ENCODE measurements around the gene CCDC187. TPM values are rescaled to one million over a fixed set of nuclear protein-coding genes. Genes with fewer than 3 reads are reported as not detected.
"Not testable (repeated sequence)": the region's sequence is repeated elsewhere in the genome, so short reads cannot be mapped to it uniquely, and the experiment has no call there.

The CCDC187 gene
- total RNA-seq, 1 experiment from 2014 or later: 0.04 TPM

DNA sequence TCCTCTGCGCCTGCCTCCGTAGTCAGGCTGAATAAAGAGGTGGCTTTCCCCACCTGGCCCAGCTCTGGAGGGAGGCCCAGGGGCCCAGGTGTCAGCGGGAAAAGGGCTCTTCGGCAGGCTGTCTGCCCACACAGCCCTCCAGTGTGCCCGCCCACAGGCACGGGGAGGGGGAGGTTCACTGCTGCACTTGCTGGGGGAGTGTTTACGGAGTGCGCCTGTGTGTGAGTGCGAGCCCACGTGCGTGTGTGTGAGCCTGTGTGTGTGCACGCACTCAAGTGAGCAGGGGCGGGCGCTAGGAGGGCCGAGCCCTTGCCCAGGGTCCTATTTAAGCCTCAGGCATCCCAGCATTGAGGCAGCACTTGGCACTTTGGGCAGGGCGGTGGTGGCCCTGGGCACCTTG, 48.8 kb upstream of the CCDC187 start (continued):
- TF ChIP-seq, protein P1, sequence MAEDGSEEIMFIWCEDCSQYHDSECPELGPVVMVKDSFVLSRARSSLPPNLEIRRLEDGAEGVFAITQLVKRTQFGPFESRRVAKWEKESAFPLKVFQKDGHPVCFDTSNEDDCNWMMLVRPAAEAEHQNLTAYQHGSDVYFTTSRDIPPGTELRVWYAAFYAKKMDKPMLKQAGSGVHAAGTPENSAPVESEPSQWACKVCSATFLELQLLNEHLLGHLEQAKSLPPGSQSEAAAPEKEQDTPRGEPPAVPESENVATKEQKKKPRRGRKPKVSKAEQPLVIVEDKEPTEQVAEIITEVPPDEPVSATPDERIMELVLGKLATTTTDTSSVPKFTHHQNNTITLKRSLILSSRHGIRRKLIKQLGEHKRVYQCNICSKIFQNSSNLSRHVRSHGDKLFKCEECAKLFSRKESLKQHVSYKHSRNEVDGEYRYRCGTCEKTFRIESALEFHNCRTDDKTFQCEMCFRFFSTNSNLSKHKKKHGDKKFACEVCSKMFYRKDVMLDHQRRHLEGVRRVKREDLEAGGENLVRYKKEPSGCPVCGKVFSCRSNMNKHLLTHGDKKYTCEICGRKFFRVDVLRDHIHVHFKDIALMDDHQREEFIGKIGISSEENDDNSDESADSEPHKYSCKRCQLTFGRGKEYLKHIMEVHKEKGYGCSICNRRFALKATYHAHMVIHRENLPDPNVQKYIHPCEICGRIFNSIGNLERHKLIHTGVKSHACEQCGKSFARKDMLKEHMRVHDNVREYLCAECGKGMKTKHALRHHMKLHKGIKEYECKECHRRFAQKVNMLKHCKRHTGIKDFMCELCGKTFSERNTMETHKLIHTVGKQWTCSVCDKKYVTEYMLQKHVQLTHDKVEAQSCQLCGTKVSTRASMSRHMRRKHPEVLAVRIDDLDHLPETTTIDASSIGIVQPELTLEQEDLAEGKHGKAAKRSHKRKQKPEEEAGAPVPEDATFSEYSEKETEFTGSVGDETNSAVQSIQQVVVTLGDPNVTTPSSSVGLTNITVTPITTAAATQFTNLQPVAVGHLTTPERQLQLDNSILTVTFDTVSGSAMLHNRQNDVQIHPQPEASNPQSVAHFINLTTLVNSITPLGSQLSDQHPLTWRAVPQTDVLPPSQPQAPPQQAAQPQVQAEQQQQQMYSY (CRISPR knock-in tag; IDR thresholded peaks at IDR 0.05): no peak
- TF ChIP-seq ELF4 (CRISPR knock-in tag; IDR thresholded peaks at IDR 0.05; ENCODE audit: low read depth) (no peak), NR3C1 (CRISPR knock-in tag; conservative IDR thresholded peaks at IDR 0.05; ENCODE audit: low read depth) (no peak), NFYB (CRISPR knock-in tag; conservative IDR thresholded peaks at IDR 0.05; ENCODE audit: low read depth) (no peak), ZNF423 (CRISPR knock-in tag; IDR thresholded peaks at IDR 0.05) (no peak), ZNF396 (CRISPR knock-in tag; IDR thresholded peaks at IDR 0.05; ENCODE audit: borderline replicate concordance) (no peak), CBFB (CRISPR knock-in tag; IDR thresholded peaks at IDR 0.05; ENCODE audit: low read depth) (no peak), MXD4 (CRISPR knock-in tag; IDR thresholded peaks at IDR 0.05; ENCODE audit: borderline replicate concordance) (no peak), ZNF416 (CRISPR knock-in tag; IDR thresholded peaks at IDR 0.05) (no peak), NR2C2 (CRISPR knock-in tag; IDR thresholded peaks at IDR 0.05) (no peak)
- TF ChIP-seq, protein P2, sequence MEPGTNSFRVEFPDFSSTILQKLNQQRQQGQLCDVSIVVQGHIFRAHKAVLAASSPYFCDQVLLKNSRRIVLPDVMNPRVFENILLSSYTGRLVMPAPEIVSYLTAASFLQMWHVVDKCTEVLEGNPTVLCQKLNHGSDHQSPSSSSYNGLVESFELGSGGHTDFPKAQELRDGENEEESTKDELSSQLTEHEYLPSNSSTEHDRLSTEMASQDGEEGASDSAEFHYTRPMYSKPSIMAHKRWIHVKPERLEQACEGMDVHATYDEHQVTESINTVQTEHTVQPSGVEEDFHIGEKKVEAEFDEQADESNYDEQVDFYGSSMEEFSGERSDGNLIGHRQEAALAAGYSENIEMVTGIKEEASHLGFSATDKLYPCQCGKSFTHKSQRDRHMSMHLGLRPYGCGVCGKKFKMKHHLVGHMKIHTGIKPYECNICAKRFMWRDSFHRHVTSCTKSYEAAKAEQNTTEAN (CRISPR knock-in tag; IDR thresholded peaks at IDR 0.05): no peak
- TF ChIP-seq, protein P3, sequence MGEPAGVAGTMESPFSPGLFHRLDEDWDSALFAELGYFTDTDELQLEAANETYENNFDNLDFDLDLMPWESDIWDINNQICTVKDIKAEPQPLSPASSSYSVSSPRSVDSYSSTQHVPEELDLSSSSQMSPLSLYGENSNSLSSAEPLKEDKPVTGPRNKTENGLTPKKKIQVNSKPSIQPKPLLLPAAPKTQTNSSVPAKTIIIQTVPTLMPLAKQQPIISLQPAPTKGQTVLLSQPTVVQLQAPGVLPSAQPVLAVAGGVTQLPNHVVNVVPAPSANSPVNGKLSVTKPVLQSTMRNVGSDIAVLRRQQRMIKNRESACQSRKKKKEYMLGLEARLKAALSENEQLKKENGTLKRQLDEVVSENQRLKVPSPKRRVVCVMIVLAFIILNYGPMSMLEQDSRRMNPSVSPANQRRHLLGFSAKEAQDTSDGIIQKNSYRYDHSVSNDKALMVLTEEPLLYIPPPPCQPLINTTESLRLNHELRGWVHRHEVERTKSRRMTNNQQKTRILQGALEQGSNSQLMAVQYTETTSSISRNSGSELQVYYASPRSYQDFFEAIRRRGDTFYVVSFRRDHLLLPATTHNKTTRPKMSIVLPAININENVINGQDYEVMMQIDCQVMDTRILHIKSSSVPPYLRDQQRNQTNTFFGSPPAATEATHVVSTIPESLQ (CRISPR knock-in tag; IDR thresholded peaks at IDR 0.05): no peak
- TF ChIP-seq, protein P4, sequence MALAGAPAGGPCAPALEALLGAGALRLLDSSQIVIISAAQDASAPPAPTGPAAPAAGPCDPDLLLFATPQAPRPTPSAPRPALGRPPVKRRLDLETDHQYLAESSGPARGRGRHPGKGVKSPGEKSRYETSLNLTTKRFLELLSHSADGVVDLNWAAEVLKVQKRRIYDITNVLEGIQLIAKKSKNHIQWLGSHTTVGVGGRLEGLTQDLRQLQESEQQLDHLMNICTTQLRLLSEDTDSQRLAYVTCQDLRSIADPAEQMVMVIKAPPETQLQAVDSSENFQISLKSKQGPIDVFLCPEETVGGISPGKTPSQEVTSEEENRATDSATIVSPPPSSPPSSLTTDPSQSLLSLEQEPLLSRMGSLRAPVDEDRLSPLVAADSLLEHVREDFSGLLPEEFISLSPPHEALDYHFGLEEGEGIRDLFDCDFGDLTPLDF (CRISPR knock-in tag; IDR thresholded peaks at IDR 0.05): no peak

DNA sequence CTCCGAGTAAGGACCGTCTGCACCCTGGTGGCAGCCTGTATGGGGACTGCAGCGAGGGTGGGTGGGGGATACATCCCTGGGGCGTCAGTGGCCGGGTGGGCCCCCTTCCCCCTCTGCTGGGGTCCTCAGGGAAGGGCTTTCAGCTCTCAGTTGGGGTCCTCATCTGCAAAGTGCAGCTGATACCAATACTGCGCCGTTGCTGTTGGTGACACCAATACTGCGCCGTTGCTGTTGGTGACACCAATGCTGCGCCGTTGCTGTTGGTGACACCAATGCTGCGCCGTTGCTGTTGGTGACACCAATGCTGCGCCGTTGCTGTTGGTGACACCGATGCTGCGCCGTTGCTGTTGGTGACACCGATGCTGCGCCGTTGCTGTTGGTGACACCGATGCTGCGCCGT, 48.0 kb upstream of the CCDC187 start:
- H3K36me3 Mint-ChIP-seq; H3K4me1 Mint-ChIP-seq; H3K9me3 Mint-ChIP-seq; H3K4me3 Mint-ChIP-seq; DNase-seq (ENCODE audit: low spot score); ATAC-seq; POLR2A ChIA-PET; H3K27ac Mint-ChIP-seq; H3K27me3 Mint-ChIP-seq (ENCODE audit: low read depth): not testable (repeated sequence)
- CTCF ChIA-PET: interaction anchor here (0.8 kb wide), 1 partner anchor 12 kb away, joined by 3 read pairs; no protein-coding TSS in a partner anchor

DNA sequence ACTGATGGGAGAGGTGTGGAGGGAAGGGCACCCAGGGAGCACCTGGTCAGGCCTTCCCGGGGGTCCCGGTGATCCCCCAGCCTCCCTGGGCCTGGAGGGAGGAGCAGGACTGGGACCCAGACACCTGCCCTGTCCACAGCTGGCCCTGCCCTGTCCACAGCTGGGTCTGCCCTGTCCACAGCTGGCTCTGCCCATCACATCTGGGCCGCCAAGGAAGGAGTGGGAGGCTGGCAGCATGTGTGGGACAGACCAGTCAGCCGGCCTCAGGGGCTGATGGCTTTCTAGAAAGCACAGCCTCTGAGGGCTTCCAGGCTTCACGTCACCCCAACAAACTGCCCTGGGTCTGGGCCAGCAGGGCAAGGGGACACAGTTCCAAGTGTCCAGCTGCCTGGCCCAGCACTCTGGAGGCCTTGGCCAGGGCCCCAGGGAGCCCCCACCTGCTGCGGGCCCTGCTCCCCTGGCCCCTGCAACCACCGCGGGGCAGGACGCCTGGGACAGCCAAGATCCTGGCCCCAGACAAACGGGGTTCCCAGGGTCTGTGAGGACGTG, 47.4 kb upstream of the CCDC187 start:
- ATAC-seq (no peak), DNase-seq (ENCODE audit: low spot score) (no peak)
- TF ChIP-seq ESRRA (CRISPR knock-in tag; IDR thresholded peaks at IDR 0.05; ENCODE audit: borderline replicate concordance) (no peak), NR3C1 (CRISPR knock-in tag; conservative IDR thresholded peaks at IDR 0.05; ENCODE audit: low read depth) (no peak), NFYB (CRISPR knock-in tag; conservative IDR thresholded peaks at IDR 0.05; ENCODE audit: low read depth) (no peak), FOXJ3 (CRISPR knock-in tag; IDR thresholded peaks at IDR 0.05; ENCODE audit: borderline replicate concordance) (no peak), ZNF232 (CRISPR knock-in tag; IDR thresholded peaks at IDR 0.05) (no peak), CREB1 (CRISPR knock-in tag; IDR thresholded peaks at IDR 0.05) (no peak), NR1H2 (CRISPR knock-in tag; IDR thresholded peaks at IDR 0.05) (no peak), RORB (CRISPR knock-in tag; IDR thresholded peaks at IDR 0.05) (no peak), ZNF219 (CRISPR knock-in tag; IDR thresholded peaks at IDR 0.05; ENCODE audit: borderline replicate concordance) (no peak), CBFB (CRISPR knock-in tag; IDR thresholded peaks at IDR 0.05; ENCODE audit: low read depth) (no peak)
- TF ChIP-seq, protein P5, sequence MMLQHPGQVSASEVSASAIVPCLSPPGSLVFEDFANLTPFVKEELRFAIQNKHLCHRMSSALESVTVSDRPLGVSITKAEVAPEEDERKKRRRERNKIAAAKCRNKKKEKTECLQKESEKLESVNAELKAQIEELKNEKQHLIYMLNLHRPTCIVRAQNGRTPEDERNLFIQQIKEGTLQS (CRISPR knock-in tag; conservative IDR thresholded peaks at IDR 0.05): no peak
- TF ChIP-seq, protein P6, sequence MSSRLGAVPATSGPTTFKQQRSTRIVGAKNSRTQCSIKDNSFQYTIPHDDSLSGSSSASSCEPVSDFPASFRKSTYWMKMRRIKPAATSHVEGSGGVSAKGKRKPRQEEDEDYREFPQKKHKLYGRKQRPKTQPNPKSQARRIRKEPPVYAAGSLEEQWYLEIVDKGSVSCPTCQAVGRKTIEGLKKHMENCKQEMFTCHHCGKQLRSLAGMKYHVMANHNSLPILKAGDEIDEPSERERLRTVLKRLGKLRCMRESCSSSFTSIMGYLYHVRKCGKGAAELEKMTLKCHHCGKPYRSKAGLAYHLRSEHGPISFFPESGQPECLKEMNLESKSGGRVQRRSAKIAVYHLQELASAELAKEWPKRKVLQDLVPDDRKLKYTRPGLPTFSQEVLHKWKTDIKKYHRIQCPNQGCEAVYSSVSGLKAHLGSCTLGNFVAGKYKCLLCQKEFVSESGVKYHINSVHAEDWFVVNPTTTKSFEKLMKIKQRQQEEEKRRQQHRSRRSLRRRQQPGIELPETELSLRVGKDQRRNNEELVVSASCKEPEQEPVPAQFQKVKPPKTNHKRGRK (CRISPR knock-in tag; IDR thresholded peaks at IDR 0.05; ENCODE audit: borderline replicate concordance): no peak
- H3K36me3 Mint-ChIP-seq: no peaks in the 10 kb centered on the region
- ChIA-PET POLR2A (no interaction called here), CTCF (no interaction called here)
- H3K4me1 Mint-ChIP-seq: no peaks in the 10 kb centered on the region
- H3K4me3 Mint-ChIP-seq: no peak overlapping the region
- H3K9me3 Mint-ChIP-seq: no peaks in the 10 kb centered on the region
- H3K27ac Mint-ChIP-seq: no peak overlapping the region
- no peaks in the 10 kb centered on the region for H3K27me3 Mint-ChIP-seq (ENCODE audit: low read depth)
